T-helper 2 cell (primary cell): ENCODE results near the gene MS4A7.
A peak's percentile ranks its signal among the peaks of the same experiment; 100 is the strongest.
"Not testable (repeated sequence)": the region's sequence is repeated elsewhere in the genome, so short reads cannot be mapped to it uniquely, and the experiment has no call there.

ENCODE experiments used
- DNase-seq, 5 experiments: peaks; one replicate each; pipeline versions ENCODE4 v3.0.0 to v3.0.0-alpha.2; 2012 to 2022
- total RNA-seq, 2 donors: gene quantifications; one replicate each; lab custom pipeline; 2026; lab: John Stamatoyannopoulos, UW

MS4A7 gene, protein sequence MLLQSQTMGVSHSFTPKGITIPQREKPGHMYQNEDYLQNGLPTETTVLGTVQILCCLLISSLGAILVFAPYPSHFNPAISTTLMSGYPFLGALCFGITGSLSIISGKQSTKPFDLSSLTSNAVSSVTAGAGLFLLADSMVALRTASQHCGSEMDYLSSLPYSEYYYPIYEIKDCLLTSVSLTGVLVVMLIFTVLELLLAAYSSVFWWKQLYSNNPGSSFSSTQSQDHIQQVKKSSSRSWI
- 0 to 0.07 reads per million in 2 donors for total RNA-seq

DNA sequence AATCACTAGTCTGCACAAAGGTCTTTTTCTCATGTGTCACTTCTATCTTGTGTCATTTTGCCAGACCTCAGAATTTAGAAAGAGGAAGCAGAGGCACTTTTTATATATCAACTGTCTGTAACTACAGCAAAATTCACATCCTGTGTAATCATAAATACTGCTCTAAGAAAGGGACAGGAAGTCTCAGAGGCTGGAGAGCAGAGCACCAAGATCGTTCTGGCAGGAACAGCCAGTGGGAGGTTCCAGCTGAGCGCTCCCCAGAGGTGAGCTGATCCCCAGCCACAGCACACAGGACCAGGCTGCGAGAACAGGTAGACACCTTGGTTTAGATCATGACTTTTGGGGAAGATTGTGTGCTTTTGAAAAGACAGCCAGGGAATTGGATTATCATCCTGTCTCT lies at the start of gene MS4A7:
Gene MS4A7, plus strand, starts transcription at position 179 of the 400 bp plus-strand sequence. CDS start 4,610 bp downstream, outside the sequence.
- peak in 1 of 5 experiments; percentile 6 for DNase-seq

- no peak for DNase-seq
Observed at GRCh38 chr11:60332846-60333245, 45.5 kb upstream of the MS4A7 start.

DNA sequence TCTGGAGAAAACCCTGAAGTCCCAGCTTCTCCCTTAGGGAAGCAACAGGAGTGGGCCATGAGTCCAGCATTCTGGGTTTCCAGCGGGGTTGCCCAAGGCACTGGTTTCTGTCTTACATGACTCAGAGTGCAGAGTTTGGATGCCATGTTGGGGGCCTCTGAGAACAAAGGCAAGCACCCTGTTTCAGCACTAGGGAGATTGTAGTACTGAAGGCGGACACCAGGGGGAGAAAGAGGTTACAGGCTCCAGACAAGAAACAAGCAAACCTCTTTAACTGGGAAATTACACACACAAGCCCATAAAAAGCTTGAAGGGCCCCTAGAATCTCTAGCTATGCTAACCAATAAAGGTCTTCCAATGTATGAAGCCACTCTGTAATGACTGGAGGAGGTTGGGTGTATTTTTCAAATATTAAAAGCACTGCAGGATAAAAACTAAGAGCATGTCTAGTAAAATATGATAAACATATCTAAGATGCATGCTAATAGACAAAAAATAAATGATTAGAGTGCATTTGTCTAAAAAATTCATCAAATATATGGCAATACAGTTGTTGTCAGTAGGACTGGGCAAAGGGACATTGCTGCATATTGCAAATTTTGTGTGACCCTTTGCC lies 44.2 kb upstream of the MS4A7 start:
- DNase-seq = peak in 4 of 5 experiments; percentile 7 to 57 (median 31)

DNA sequence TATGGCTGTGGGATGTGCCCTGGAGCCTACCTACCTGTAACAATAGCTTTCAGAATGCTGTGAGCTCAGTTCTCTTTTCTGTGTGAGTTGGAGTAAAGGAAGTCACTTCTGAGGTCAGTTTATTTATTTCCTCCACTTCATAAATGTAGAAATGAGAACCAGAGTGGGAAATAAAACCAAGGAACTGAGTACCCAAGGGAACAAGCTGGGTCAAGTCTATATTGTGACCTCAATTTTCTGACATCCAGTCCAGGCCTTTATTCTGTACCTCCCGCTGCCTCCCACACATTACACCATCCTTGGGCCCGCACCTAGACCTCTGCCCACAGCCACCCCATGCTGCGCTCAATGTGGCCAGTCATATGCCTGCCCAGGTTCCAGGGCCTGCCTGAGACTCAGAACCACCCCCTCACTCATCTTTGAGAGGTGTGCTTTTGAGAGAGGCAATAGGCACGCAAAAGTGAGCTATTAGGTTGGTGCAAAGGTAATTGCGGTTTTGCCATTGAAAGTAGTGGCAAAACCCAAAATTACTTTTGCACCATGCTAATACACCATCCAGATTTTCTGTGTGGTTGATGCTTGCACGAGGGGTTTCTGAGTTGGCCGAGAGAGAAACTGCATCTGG lies 41.5 kb upstream of the MS4A7 start:
- no peak for DNase-seq

DNA sequence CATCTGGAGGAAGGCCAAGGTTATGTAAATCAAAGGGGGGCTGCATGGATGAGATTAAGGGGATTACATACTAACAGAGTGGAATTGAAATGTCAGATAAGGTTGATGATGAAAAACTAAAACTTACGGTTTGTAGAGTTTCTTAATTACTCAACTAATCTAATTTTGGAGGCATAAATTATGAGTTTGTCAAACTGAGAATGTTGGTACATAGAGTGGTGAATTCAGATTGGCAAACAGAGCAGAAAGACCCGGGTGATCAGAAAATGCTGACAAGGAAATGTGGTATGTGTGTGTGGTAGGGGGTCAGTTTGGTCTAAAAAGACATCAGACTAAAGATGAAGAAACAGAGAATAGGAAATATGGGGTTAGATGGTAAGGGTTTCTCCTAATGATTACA lies 40.3 kb upstream of the MS4A7 start:
- DNase-seq = peak in 1 of 5 experiments; percentile 32

- DNase-seq = no peak
Observed at GRCh38 chr11:60339356-60339755, 39.0 kb upstream of the MS4A7 start.

DNA sequence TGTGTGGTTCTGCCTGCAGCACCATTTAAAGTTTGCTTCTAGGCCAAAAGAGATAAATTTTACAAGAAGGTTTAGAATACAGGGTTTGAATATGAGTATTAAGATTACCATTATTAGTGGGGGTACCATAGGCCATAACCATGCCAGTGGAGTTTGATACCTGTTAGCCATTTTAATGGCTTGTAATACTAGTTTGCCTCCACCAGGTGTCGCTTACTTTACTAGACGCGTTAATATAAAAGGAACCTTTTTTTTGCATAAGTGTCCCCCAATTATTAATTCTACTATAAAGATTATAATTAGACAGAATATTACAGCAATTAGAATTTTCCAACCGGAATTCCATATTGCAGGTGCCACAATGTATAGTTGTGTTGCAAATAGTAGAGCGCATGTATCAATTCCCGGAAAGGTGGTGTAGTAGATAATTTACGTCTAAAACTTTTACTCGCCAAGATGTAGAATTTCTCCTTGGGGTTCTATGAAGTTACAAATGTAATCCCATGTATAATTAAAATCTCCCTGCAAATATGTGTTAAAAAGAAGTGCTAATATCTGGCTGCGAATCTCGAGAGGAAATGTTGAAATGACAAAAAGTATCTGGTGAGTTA lies 35.1 kb upstream of the MS4A7 start:
- peak in 1 of 5 experiments; percentile 22 for DNase-seq

DNA sequence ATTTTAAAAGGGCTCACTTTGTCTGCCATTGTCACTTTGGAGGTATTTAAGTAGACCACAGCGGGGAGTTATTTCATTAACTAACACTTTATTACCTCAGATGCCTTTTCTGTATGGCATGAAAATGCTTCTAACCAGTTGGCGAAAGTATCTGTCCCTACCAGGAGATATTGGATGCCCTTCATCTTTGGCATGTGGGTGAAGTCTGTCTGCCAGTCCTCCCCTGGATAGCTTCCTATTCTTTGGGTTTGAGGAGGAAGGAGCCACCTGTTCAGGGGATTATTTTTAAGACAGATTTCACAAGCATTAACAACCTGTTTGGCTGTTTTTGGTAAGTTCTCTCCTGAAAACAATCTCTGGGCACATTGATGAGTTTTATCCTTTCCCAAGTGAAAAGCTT lies 34.2 kb upstream of the MS4A7 start:
- no peak for DNase-seq

- peak in 1 of 5 experiments; percentile 19 for DNase-seq
Observed at GRCh38 chr11:60345489-60345888, 32.8 kb upstream of the MS4A7 start.

DNA sequence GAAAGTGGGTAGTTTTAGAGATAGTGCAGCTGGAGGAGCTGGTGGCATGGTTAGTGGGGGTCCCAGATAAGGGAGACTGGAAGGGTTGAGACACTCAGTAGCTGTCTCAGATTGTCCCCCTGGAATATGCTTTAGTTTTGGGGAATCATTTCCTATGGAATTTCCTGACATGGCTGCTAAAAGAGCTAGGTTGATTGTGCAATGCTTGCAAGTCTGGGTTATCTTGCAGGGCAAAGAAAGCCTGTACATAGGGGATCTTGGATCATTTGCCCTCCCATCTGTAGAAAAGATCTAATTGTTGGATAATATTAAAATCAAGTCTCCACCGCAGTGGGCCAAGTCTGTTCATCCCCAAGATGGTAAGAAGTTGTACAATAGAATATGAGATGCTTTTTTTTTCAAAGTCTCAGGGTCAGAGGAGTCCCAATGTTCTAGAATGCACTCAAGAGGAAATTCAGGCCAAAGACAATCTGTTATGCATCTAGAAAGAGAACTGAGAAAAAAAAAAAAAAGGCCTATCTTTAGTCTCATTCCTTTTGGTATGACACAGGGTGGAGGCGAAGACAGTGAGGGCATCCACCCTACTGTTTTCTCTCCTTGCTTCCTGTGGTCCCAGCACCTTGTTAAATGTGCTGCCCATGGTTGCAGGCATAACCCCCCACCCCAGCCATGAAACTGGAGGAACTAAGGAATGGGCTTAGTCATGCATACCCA lies 31.1 kb upstream of the MS4A7 start:
- no peak for DNase-seq

- no peak for DNase-seq
Observed at GRCh38 chr11:60348116-60348515, 30.2 kb upstream of the MS4A7 start.

GRCh38 chr11:60349990-60350389 lies 28.3 kb upstream of the MS4A7 start:
- no peak for DNase-seq

- DNase-seq = no peak
Observed at GRCh38 chr11:60357771-60358170, 20.6 kb upstream of the MS4A7 start.

GRCh38 chr11:60360621-60361020 lies 17.7 kb upstream of the MS4A7 start:
- no peak for DNase-seq

DNA sequence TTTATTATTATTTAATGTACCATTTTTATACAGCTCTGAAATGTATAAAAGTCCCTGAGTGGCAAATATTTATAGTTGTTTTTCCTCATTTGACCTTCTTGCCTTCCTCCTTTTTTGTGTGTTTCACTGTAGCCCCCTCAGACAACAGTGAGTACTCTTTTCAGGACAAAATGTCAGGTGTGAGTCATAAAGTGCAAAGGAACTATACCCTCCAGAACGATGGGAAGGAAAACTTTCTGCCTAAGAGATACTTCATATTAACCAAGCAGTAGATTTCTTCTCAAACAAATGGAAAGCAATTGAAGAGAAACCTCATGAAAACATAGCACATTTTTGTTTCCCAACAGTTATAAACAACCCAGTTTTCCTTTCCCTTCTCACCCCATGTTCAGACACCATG lies 16.1 kb upstream of the MS4A7 start:
- DNase-seq = no peak

DNA sequence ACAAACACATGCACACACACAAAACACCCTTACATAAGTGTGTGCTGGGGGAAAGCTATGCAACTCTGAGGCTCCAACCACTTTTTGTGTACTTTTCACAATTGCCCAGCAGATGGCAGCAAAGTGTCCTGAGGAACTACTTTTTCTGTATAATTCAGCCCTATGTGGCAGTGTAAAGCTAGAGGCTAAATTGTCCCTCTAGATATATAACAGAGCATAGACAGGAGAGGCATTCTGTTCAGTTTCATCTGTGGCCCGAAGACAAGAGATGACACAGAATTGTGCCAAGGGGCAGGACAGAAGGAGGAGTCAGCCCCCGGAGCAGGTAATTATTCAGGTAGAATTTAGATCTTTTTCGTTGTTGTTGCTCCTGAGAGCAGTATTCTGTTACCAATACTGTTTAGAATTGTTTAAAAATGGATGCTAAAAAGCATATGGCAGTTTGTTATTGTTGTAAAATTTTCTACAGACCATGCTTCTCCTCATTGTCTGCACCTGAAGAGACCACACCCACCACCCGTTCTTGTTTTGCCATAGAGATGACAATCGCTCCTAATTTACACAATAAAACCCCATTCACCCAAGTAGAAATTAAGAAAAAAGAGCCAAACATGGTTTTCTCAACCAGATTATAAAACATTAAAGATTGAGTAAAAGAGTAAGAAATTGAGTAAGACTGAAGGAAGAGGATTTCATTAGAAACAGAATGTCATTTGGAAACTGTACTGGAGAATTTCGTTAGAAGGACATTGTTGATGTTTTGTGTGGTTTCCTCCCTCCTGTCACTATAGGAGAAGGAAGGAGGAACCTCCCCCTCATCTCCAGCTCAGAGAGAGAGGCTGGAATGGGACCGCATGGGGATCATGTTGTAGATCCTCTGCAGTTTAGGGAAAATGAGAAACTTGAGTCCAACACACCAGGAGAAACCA lies 14.5 kb upstream of the MS4A7 start:
- DNase-seq = peak in 4 of 5 experiments; percentile 3 to 54 (median 32)

DNA sequence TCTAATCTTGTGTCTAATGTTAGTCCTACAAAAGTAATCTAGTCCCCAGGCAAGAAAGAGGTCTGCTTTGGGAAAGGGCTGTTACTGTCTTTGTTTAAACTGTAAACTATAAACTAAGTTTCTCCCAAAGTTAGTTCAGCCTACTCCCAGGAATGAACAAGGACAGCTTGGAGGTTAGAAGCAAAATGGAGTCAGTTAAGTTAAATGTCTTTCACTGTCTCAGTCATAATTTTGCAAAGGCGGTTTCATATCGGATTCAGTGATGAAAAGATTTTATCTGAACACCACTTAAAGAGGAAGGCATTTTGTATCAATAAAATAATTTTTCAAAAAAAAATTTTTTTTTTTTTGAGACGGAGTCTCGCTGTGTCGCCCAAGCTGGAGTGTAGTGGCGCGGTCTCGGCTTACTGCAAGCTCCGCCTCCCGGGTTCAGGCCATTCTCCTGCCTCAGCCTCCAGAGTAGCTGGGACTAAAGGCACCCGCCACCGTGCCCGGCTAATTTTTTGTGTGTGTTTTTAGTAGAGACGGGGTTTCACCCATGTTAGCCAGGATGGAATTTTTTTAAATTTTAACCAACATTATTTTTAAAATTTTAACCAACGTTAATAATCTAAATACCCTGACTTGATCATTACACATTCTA lies 11.9 kb upstream of the MS4A7 start:
- not testable (repeated sequence) for DNase-seq

DNA sequence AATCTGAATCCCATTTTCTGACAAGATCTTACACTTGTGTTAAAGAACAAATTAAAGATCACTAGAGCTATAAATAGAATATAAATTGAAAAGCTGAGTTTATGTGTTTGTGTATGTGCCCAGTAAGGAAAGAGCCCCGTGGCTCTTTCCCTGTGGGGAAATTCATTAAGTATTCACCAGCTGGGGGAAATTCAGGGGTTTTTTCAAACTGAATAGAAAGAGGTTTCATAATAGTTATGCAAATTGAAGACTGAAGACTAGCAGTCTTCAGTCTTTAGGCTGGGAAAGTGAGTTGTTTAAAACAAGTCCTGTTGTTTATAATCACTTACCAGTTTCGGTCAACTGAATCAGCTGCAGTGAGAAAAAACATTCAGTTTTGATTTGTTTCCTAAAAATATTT lies 11.3 kb upstream of the MS4A7 start:
- DNase-seq = no peak

DNA sequence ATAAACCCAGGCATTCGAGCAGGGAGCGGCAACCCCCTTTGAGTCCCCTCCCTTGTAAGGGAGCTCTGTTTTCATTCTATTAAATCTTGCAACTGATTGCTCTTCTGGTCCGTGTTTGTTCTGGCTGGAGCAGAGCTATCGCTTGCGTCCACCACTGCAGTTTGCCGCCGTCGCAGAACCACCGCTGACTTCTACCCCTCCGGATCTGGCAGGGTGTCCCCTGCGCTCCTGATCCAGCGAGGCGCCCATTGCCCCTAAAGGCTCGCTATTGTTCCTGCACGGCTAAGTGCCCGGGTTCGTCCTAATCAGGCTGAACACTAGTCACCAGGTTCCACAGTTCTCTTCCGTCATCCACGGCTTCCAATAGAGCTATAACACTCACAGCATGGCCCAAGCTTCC lies 10.4 kb upstream of the MS4A7 start:
- no peak for DNase-seq

DNA sequence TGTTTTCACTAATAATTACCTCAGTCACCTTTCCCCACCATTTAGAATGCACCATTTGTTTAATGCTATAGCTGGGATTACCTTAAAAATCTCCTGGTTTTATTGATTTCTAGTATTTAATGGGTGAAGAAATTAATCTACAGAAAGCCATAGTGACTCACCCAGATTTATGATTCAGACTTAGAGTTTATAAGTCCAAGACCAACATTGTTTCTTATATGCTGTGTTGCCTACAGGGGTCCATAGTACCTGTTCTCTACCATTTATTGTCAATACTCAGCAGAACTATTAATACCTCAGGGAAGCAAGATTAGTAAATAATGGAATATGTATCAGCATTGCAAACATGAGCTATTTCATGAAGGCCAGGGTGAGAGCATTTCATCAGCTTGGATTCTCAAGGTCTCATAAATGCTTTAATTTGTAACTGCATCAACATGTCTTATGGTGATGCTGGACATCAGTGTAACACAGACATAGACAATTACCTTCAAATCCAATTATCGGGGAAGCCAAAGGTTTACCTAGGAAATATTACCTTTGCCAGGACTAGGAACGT lies 8.0 kb upstream of the MS4A7 start:
- no peak for DNase-seq

GRCh38 chr11:60370811-60371298 lies 7.5 kb upstream of the MS4A7 start:
- DNase-seq = no peak
